MM.1S (cell line): ENCODE results near the gene PIK3R6.

Source experiments
- DNase-seq: peaks from one replicate; pipeline ENCODE4 v3.0.0-alpha.2; 2015
- H2AFZ ChIP-seq: fragments of 300-600 bp; sonication (generic); 2 replicates; pipeline ENCODE4 v1.6.0; 2016; ENCODE audit warnings: antibody characterized with exemption, low read length
- H3F3A ChIP-seq: fragments of 300-600 bp; sonication (generic); 2 replicates; pipeline ENCODE4 v1.6.1; 2016; ENCODE audit warnings: mild to moderate bottlenecking, antibody characterized with exemption, low read length, moderate library complexity, mixed read lengths; ENCODE audit not compliant: insufficient read depth
- H3K27ac ChIP-seq: fragments of 300-600 bp; sonication (generic); 2 replicates; pipeline ENCODE4 v1.5.1; 2016; ENCODE audit warnings: mild to moderate bottlenecking, low read length
- H3K27me3 ChIP-seq: fragments of 300-600 bp; sonication (generic); replicated peaks from 2 replicates; pipeline ENCODE4 v1.6.0; 2016; ENCODE audit warnings: low read length; ENCODE audit not compliant: insufficient read depth
- H3K36me3 ChIP-seq: fragments of 300-600 bp; sonication (generic); replicated peaks from 2 replicates; pipeline ENCODE4 v1.6.1; 2016; ENCODE audit warnings: mild to moderate bottlenecking, low read length, mixed read lengths; ENCODE audit not compliant: insufficient read depth
- H3K4me1 ChIP-seq: fragments of 300-600 bp; sonication (generic); 2 replicates; pipeline ENCODE4 v1.6.1; 2016; ENCODE audit warnings: low read length, mixed read lengths
- H3K4me2 ChIP-seq: fragments of 300-600 bp; sonication (generic); 2 replicates; pipeline ENCODE4 v1.6.0; 2016; ENCODE audit warnings: low read depth, low read length
- H3K4me3 ChIP-seq: fragments of 300-600 bp; sonication (generic); 2 replicates; pipeline ENCODE4 v1.5.1; 2016; ENCODE audit warnings: low read length, mixed read lengths
- H3K79me2 ChIP-seq: fragments of 300-600 bp; sonication (generic); 2 replicates; pipeline ENCODE4 v1.6.1; 2016; ENCODE audit warnings: mixed run types, low read length, mixed read lengths
- H3K9ac ChIP-seq: fragments of 300-600 bp; sonication (generic); 2 replicates; pipeline ENCODE4 v1.6.1; 2016; ENCODE audit warnings: low read length, mixed read lengths
- H3K9me2 ChIP-seq: fragments of 300-600 bp; sonication (generic); replicated peaks from 2 replicates; pipeline ENCODE4 v1.6.1; 2016; ENCODE audit warnings: mild to moderate bottlenecking, low read length, mixed read lengths; ENCODE audit not compliant: insufficient read depth
- H3K9me3 ChIP-seq: fragments of 300-600 bp; sonication (generic); replicated peaks from 2 replicates; pipeline ENCODE4 v1.6.1; 2016; ENCODE audit warnings: mild to moderate bottlenecking, low read length, mixed read lengths; ENCODE audit not compliant: insufficient read depth
- H4K20me1 ChIP-seq: fragments of 300-600 bp; sonication (generic); 2 replicates; pipeline ENCODE4 v1.6.1; 2016; ENCODE audit warnings: mild to moderate bottlenecking, low read length, moderate library complexity, mixed read lengths; ENCODE audit not compliant: insufficient read depth
- EZH2 ChIP-seq: fragments of 300-600 bp; sonication (generic); optimal IDR thresholded peaks from 2 replicates; pipeline ENCODE3; 2017; ENCODE audit warnings: low read depth, mild to moderate bottlenecking, antibody characterized with exemption, low read length, mixed read lengths
- EZH2phosphoT487 ChIP-seq: fragments of 300-600 bp; sonication (generic); IDR thresholded peaks from 2 replicates; pipeline ENCODE4 v1.6.1; 2018; ENCODE audit warnings: antibody characterized with exemption, low read length
- TF ChIP-seq, protein P1 (sequence below): fragments of 300-600 bp; sonication (generic); IDR thresholded peaks from 2 replicates; pipeline ENCODE4 v1.5.1; 2016; ENCODE audit warnings: antibody characterized with exemption, low read length, mixed read lengths

PIK3R6 gene

DNA sequence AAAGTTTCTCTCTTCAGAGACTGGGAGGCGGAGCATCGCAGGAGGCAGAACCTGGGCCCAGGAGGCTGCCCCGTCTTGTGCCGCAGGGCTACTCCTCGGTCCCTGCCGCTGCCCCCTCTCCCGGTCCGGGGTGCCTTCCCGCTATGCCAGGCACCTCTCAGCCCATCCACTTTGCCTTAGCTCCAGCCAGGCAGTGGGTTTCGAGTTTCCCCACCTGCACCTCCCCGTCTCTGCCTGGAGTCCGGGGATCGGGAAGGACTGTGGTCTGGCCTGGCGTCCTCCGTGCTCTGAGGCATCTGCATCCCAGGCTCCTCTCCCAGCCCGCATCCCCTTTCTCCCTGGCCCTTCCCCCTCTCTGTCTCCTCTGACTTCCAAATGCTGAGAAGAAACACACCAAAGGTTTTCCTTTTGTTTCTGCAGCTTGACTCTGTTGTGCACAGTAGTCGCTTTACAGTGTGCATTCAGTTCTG lies 26.8 kb upstream of the PIK3R6 start:
- H3K9ac ChIP-seq = no peak overlapping the region
- TF ChIP-seq EZH2 = no peak
- TF ChIP-seq EZH2phosphoT487 = no peak
- TF ChIP-seq, protein P1, sequence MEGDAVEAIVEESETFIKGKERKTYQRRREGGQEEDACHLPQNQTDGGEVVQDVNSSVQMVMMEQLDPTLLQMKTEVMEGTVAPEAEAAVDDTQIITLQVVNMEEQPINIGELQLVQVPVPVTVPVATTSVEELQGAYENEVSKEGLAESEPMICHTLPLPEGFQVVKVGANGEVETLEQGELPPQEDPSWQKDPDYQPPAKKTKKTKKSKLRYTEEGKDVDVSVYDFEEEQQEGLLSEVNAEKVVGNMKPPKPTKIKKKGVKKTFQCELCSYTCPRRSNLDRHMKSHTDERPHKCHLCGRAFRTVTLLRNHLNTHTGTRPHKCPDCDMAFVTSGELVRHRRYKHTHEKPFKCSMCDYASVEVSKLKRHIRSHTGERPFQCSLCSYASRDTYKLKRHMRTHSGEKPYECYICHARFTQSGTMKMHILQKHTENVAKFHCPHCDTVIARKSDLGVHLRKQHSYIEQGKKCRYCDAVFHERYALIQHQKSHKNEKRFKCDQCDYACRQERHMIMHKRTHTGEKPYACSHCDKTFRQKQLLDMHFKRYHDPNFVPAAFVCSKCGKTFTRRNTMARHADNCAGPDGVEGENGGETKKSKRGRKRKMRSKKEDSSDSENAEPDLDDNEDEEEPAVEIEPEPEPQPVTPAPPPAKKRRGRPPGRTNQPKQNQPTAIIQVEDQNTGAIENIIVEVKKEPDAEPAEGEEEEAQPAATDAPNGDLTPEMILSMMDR = no peak
- peaks cover 9% of the 10 kb centered on the region for H3K4me1 ChIP-seq
- no peaks in the 10 kb centered on the region for H3K27me3 ChIP-seq
- H3K36me3 ChIP-seq = no peaks in the 10 kb centered on the region
- H3F3A ChIP-seq = no peaks in the 10 kb centered on the region
- H4K20me1 ChIP-seq = no peaks in the 10 kb centered on the region
- H3K79me2 ChIP-seq = no peaks in the 10 kb centered on the region
- peak overlapping the region; percentile 49 for H3K4me3 ChIP-seq
- DNase-seq = no peak
- peak overlapping the region; percentile 63; the same call in 1 of the 2 replicates for H3K4me2 ChIP-seq
- H3K9me3 ChIP-seq = no peaks in the 10 kb centered on the region
- no peak overlapping the region for H3K27ac ChIP-seq
- H2AFZ ChIP-seq = peak overlapping the region; percentile 40; the same call in 1 of the 2 replicates
- H3K9me2 ChIP-seq = no peaks in the 10 kb centered on the region

DNA sequence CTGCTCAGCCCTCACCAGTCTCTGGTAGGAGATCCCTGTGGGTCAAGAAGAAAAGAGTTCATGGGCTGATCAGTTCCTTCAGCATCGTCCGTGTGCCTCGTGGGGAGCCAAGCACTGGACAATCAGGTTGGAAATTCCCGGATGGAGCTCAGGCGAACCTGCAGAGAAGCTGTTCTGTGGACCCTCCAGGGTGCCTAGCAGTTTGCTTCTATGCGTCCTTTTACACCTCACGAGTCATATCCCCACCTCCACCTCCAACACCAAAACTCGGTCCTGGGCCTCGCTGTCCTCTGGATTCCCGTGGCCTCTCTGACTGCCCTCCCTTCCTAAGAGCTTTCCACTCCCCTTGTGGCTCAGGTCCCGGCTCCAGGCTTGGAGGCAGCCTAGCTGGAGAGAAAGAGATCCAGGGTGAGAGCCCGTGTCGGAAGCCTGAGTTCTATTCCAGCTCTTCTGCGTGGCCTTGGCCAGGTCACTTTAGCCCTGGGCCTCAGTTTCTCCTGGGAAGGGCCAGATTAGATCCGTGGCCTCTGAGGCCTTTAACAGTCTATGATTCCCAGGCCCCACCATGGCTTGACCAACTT lies 26.2 kb upstream of the PIK3R6 start:
- H3K79me2 ChIP-seq = no peaks in the 10 kb centered on the region
- H3K9me3 ChIP-seq = no peaks in the 10 kb centered on the region
- TF ChIP-seq, protein P1 = no peak
- TF ChIP-seq EZH2phosphoT487 (no peak), EZH2 (no peak)
- no peak overlapping the region for H3K27ac ChIP-seq
- H3K4me1 ChIP-seq = peaks cover 9% of the 10 kb centered on the region
- H2AFZ ChIP-seq = no peak overlapping the region
- no peaks in the 10 kb centered on the region for H3K9me2 ChIP-seq
- H3K27me3 ChIP-seq = no peaks in the 10 kb centered on the region
- no peak overlapping the region for H3K4me3 ChIP-seq
- DNase-seq = no peak
- H3K36me3 ChIP-seq = no peaks in the 10 kb centered on the region
- H3K4me2 ChIP-seq = no peak overlapping the region
- no peak overlapping the region for H3K9ac ChIP-seq
- H3F3A ChIP-seq = no peaks in the 10 kb centered on the region
- no peaks in the 10 kb centered on the region for H4K20me1 ChIP-seq

DNA sequence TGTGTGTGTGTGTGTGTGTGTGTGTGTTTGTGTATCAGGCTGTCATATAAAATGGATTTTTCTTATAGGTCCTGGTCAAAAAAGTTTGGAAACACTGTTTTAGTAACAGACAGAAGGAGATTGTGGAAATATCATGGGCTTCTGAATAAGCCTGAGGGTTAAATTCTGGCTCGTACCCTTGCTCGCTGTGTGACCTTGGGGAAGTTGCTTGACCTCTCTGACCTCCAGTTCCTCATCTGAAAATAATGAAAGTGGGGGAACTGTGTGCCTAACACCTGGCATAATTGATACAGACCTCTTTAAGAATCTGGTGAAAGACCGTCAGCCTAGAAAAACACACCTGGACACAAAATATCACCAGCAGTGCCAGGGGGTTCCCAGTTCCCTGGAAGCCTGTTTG lies 25.6 kb upstream of the PIK3R6 start:
- Histone ChIP-seq H4K20me1 (no peaks in the 10 kb centered on the region), H3K27ac (no peak overlapping the region), H3K4me1 (peaks cover 9% of the 10 kb centered on the region), H3K4me2 (no peak overlapping the region), H2AFZ (no peak overlapping the region), H3K36me3 (no peaks in the 10 kb centered on the region), H3K27me3 (no peaks in the 10 kb centered on the region), H3K9me3 (no peaks in the 10 kb centered on the region), H3F3A (no peaks in the 10 kb centered on the region), H3K9me2 (no peaks in the 10 kb centered on the region), H3K9ac (no peak overlapping the region), H3K79me2 (no peaks in the 10 kb centered on the region), H3K4me3 (no peak overlapping the region)
- no peak for DNase-seq
- TF ChIP-seq, protein P1 = no peak
- TF ChIP-seq EZH2 (no peak), EZH2phosphoT487 (no peak)
